Testis (tissue), 3 donors: ENCODE results near the gene PAGR1. TPM values are rescaled to one million over a fixed set of nuclear protein-coding genes. Genes with fewer than 3 reads are reported as not detected.
"Not testable (repeated sequence)": the region's sequence is repeated elsewhere in the genome, so short reads cannot be mapped to it uniquely, and the experiment has no call there.

Experiments
- DNase-seq: peaks from one replicate; pipeline ENCODE4 v3.0.0-alpha.2; 2019
- H3K27ac ChIP-seq, 2 donors: fragments of 200-600 bp; sonication (generic); one replicate each; pipeline ENCODE4 v1.5.1; 2019
- H3K27me3 ChIP-seq: fragments of 200-600 bp; sonication (generic); one replicate; pipeline ENCODE4 v1.5.1; 2019
- H3K36me3 ChIP-seq: fragments of 200-600 bp; sonication (generic); one replicate; pipeline ENCODE4 v1.5.1; 2017; ENCODE audit warnings: low read depth; ENCODE audit errors: missing control alignments
- H3K4me1 ChIP-seq: fragments of 200-600 bp; sonication (generic); one replicate; pipeline ENCODE4 v1.5.1; 2019
- H3K4me3 ChIP-seq, 2 donors: fragments of 200-600 bp; sonication (generic); one replicate each; pipeline ENCODE4 v1.5.1; 2017 to 2019
- H3K9me3 ChIP-seq: fragments of 200-600 bp; sonication (generic); one replicate; pipeline ENCODE4 v1.5.1; 2017
- CTCF ChIP-seq, 3 experiments: fragments of 450-650 bp in 2 of 3; fragments of 200-600 bp in 1 of 3; sonication (generic) in 1 of 3; IDR thresholded peaks; one replicate each; pipeline ENCODE4 v1.5.1; 2016 to 2019; ENCODE audit warnings: antibody characterized with exemption in 3 of 3, mild to moderate bottlenecking in 2 of 3, moderate library complexity in 1 of 3
- POLR2A ChIP-seq: fragments of 450-650 bp; IDR thresholded peaks from one replicate; pipeline ENCODE4 v1.6.1; 2017; ENCODE audit warnings: antibody characterized with exemption, mild to moderate bottlenecking, moderate library complexity
- whole genome bisulfite sequencing, 2 donors: methylation state at CpG; one replicate each; pipeline ENCODE4 v1.1.5; 2018; 5-methylcytosine and 5-hydroxymethylcytosine counted together
- intact Hi-C: fragments of 100-400 bp; cut with DNase I; formaldehyde crosslinking; loops from one replicate; pipeline ENCODE4 v1.15.1; 2023; ENCODE audit warnings: low total_unique reads
- polyA plus RNA-seq: library from polyadenylated mRNA; stranded (reverse); fragments of 350-450 nt; fragmentation: Illumina TruSeq; extraction: RNeasy Lipid Tissue Mini Kit (QIAGEN cat#74804); gene quantifications from one replicate; pipeline ENCODE4 v1.2.3, GENCODE V29; 2014; ENCODE audit warnings: low read depth, low replicate concordance; ENCODE audit not compliant: insufficient read depth
- total RNA-seq, 2 donors: library from RNA; depleted of rRNA; stranded (reverse); fragments of >200 nt; gene quantifications; one replicate each; pipeline ENCODE4 v1.2.3, GENCODE V29; 2016

Gene PAGR1
- total and polyA plus RNA-seq, 3 donors from 2014 or later, result 36.1 to 68.4 (median 53.0) TPM

GRCh38 chr16:29826342-29826695, 10.4 kb downstream of the PAGR1 start:
- TF ChIP-seq CTCF (IDR thresholded peaks at IDR 0.05) (no peak), POLR2A (no peak)
- Histone ChIP-seq H3K4me3 (no peak overlapping the region), H3K9me3 (no peaks in the 10 kb centered on the region), H3K27ac (peak overlapping the region; percentile 88 to 91), H3K4me1 (peaks cover 79% of the 10 kb centered on the region), H3K36me3 (no peaks in the 10 kb centered on the region), H3K27me3 (no peaks in the 10 kb centered on the region)
- intact Hi-C loops, result no loop called here
- WGBS, 2 donors, result 31 to 36% methylated on average over 8 of the region's 8 CpGs
- peak; percentile 70 for DNase-seq

GRCh38 chr16:29830774-29831173, 14.8 kb downstream of the PAGR1 start:
- Histone ChIP-seq H3K4me1 (peaks cover 34% of the 10 kb centered on the region), H3K27me3 (no peaks in the 10 kb centered on the region), H3K27ac (peak overlapping the region in 1 of 2 donors; percentile 14), H3K36me3 (no peaks in the 10 kb centered on the region), H3K9me3 (no peaks in the 10 kb centered on the region), H3K4me3 (no peak overlapping the region)
- TF ChIP-seq POLR2A, result no peak
- WGBS, 2 donors, result 95 to 96% methylated on average over 11 of the region's 11 CpGs
- no peak for DNase-seq
- intact Hi-C loops, result no loop called here

- no peak for TF ChIP-seq CTCF (IDR thresholded peaks at IDR 0.05)
- no peak for TF ChIP-seq POLR2A
- Histone ChIP-seq H3K4me1 (peaks cover 27% of the 10 kb centered on the region), H3K36me3 (no peaks in the 10 kb centered on the region), H3K27me3 (no peaks in the 10 kb centered on the region), H3K4me3 (no peak overlapping the region), H3K27ac (no peak overlapping the region), H3K9me3 (no peaks in the 10 kb centered on the region)
- no peak for DNase-seq
- 82 to 88% methylated on average over 1 to 2 of the region's 2 CpGs for WGBS, 2 donors
- intact Hi-C loops, result no loop called here
Measured at GRCh38 chr16:29831490-29831889, 15.5 kb downstream of the PAGR1 start.

- H3K27ac ChIP-seq, intact Hi-C loops, DNase-seq, H3K4me1 ChIP-seq, H3K4me3 ChIP-seq, H3K27me3 ChIP-seq, H3K36me3 ChIP-seq, H3K9me3 ChIP-seq: not testable (repeated sequence)
- WGBS, 2 donors, result 93% methylated on average over 4 of the region's 4 CpGs
Measured at GRCh38 chr16:29833219-29833618, 17.3 kb downstream of the PAGR1 start.

GRCh38 chr16:29834079-29834478, 18.1 kb downstream of the PAGR1 start:
- DNase-seq, result no peak
- Histone ChIP-seq H3K4me1 (peaks cover 1% of the 10 kb centered on the region), H3K9me3 (no peaks in the 10 kb centered on the region), H3K27me3 (no peaks in the 10 kb centered on the region), H3K36me3 (no peaks in the 10 kb centered on the region), H3K27ac (no peak overlapping the region), H3K4me3 (no peak overlapping the region)
- 90 to 91% methylated on average over 5 of the region's 5 CpGs for WGBS, 2 donors
- intact Hi-C loops, result no loop called here
- no peak for TF ChIP-seq POLR2A
- TF ChIP-seq CTCF (IDR thresholded peaks at IDR 0.05), result no peak

- Histone ChIP-seq H3K9me3 (no peaks in the 10 kb centered on the region), H3K4me3 (no peak overlapping the region), H3K27me3 (no peaks in the 10 kb centered on the region), H3K4me1 (peaks cover 13% of the 10 kb centered on the region), H3K36me3 (no peaks in the 10 kb centered on the region), H3K27ac (no peak overlapping the region)
- DNase-seq, result no peak
- TF ChIP-seq POLR2A, result no peak
- no peak for TF ChIP-seq CTCF (IDR thresholded peaks at IDR 0.05)
- intact Hi-C loops, result no loop called here
- 88 to 90% methylated on average over 7 of the region's 7 CpGs for WGBS, 2 donors
Measured at GRCh38 chr16:29835926-29836325, 20.0 kb downstream of the PAGR1 start.
